Measurements from ENCODE around the gene CLTCL1. TPM values are rescaled to one million over a fixed set of nuclear protein-coding genes. Genes with fewer than 3 reads are reported as not detected.
A peak's percentile ranks its signal among the peaks of the same experiment; 100 is the strongest.

CLTCL1 gene
- total RNA-seq, 1 donor = 1.7 TPM

- Histone ChIP-seq H3K9me3 (ENCODE audit: low read depth, low read length) (no peaks in the 10 kb centered on the region), H3K27me3 (ENCODE audit: insufficient read depth, low read length) (no peaks in the 10 kb centered on the region), H3K4me1 (ENCODE audit: insufficient read depth, low read length) (no peaks in the 10 kb centered on the region), H3K4me3 (ENCODE audit: low read length) (no peak overlapping the region)
Observed at GRCh38 chr22:19187716-19188563, 103.6 kb downstream of the CLTCL1 start.

DNA sequence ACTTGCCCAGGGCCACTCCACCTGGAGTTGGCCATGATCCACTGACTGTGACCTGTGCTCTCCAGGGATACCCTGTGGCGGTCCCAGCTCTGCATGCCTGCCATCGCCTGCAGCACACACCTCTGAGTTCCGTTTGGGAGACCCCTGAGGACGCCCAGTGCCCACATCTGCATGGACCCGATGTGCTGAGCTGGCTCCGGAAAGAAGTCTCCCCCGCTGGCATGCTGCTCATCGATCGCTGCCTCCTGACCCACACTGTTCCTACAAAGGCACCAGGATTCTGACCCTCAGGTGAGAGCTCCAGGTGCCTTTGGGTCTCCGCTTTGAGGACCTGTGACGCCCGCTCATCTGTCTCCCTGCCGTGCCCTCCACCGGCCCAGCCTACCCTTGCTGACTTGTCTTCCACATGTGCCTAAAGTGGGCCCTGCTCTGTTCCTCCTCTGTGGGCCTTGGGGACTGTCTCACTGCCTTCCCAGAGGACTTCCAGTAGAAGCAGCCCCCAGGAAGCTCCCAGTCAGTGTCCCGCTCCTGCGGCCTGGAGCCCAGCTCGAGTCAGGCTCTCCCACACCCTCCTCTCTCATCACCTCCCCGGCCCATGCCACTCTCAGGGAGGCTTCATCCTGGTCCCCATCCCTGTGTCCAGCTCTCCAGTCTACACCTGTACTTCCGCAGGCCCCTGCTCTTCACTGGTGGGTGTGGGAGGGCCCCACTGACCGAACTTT, 107.1 kb downstream of the CLTCL1 start:
- Histone ChIP-seq H3K9me3 (ENCODE audit: low read depth, low read length) (no peaks in the 10 kb centered on the region), H3K4me3 (ENCODE audit: low read length) (no peak overlapping the region)

GRCh38 chr22:19183216-19183615, 108.3 kb downstream of the CLTCL1 start:
- Histone ChIP-seq H3K27me3 (ENCODE audit: insufficient read depth, low read length) (no peaks in the 10 kb centered on the region), H3K9me3 (ENCODE audit: low read depth, low read length) (no peaks in the 10 kb centered on the region), H3K4me1 (ENCODE audit: insufficient read depth, low read length) (peaks cover 9% of the 10 kb centered on the region), H3K4me3 (ENCODE audit: low read length) (no peak overlapping the region)

More for the DNA sequence above, 107.1 kb downstream of the CLTCL1 start:
- Histone ChIP-seq H3K27me3 (ENCODE audit: insufficient read depth, low read length) (no peaks in the 10 kb centered on the region), H3K4me1 (ENCODE audit: insufficient read depth, low read length) (peaks cover 3% of the 10 kb centered on the region)

- Histone ChIP-seq H3K9me3 (ENCODE audit: low read depth, low read length) (no peaks in the 10 kb centered on the region), H3K4me1 (ENCODE audit: insufficient read depth, low read length) (peaks cover 13% of the 10 kb centered on the region), H3K4me3 (ENCODE audit: low read length) (no peak overlapping the region), H3K27me3 (ENCODE audit: insufficient read depth, low read length) (no peaks in the 10 kb centered on the region)
Observed at GRCh38 chr22:19182472-19183157, 108.9 kb downstream of the CLTCL1 start.

DNA sequence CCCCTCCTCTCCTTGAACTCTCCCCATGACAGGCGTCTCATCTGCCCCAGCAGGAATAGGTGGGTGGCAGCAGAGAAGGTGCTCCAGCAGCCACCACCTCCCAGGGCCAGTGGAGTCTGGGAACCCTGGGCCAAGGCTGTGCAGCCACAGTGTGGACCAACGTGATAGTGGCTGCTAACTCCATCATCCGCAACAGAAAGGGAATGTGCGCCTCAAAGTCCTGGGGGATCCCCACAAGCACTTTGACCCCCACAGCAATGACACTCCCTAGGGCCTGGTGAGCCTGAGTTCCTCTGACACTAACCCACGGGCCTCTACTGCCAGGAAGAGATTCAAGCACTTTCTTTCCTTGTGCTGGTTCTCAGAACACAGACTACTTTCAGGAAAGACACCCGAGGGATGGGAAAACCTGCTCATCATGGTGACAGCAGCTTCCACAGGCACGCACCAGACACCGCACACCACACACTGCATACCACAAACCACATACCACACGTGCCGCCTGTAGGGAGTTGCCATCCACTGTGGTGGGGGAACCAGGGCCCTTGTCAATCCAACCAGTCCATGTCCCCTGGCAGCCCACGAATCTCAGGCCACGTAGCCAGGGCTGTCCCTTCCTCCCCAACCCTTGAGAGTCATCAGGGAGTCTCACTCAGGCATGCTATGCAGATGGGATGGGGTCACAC, 109.6 kb downstream of the CLTCL1 start:
- H3K4me3 ChIP-seq (ENCODE audit: low read length) = no peak overlapping the region
- H3K4me1 ChIP-seq (ENCODE audit: insufficient read depth, low read length) = peaks cover 16% of the 10 kb centered on the region
- no peaks in the 10 kb centered on the region for H3K27me3 ChIP-seq (ENCODE audit: insufficient read depth, low read length)
- no peaks in the 10 kb centered on the region for H3K9me3 ChIP-seq (ENCODE audit: low read depth, low read length)

- Histone ChIP-seq H3K4me1 (ENCODE audit: insufficient read depth, low read length) (peaks cover 16% of the 10 kb centered on the region), H3K4me3 (ENCODE audit: low read length) (no peak overlapping the region), H3K9me3 (ENCODE audit: low read depth, low read length) (no peaks in the 10 kb centered on the region), H3K27me3 (ENCODE audit: insufficient read depth, low read length) (no peaks in the 10 kb centered on the region)
Observed at GRCh38 chr22:19180740-19181410, 110.6 kb downstream of the CLTCL1 start.

GRCh38 chr22:19180234-19180633, 111.3 kb downstream of the CLTCL1 start:
- Histone ChIP-seq H3K9me3 (ENCODE audit: low read depth, low read length) (no peaks in the 10 kb centered on the region), H3K4me1 (ENCODE audit: insufficient read depth, low read length) (peaks cover 21% of the 10 kb centered on the region), H3K27me3 (ENCODE audit: insufficient read depth, low read length) (no peaks in the 10 kb centered on the region), H3K4me3 (ENCODE audit: low read length) (no peak overlapping the region)

DNA sequence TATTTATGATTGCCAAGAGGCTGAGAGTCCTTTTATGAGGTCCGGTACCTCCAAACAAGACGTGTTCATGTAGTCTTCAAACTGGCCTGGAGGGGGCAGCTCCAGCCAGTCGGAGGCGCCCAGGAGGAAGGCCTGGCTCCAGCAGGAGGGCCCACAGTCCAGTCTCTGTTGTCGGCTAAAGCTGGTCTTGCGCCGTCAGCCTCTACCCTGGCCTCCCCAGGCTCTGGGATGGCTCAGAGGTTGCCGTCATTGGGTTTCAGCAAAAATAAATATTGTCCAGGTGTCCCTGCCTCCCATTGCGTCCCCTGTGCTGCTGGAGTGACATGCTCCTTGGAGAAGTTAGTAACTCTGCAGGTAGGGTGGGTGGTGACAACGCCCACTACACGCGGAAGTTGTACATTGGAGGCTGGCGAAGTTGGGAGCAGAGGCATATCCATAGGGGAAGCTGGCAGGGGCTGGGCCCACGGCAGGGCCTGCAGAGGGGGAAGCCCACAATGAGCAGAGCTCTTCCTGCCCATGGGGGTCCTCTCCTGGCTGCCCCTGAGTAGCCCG, 111.9 kb downstream of the CLTCL1 start:
- Histone ChIP-seq H3K9me3 (ENCODE audit: low read depth, low read length) (no peaks in the 10 kb centered on the region), H3K4me3 (ENCODE audit: low read length) (peak overlapping the region; percentile 62), H3K27me3 (ENCODE audit: insufficient read depth, low read length) (no peaks in the 10 kb centered on the region), H3K4me1 (ENCODE audit: insufficient read depth, low read length) (peaks cover 27% of the 10 kb centered on the region)

- no peaks in the 10 kb centered on the region for H3K27me3 ChIP-seq (ENCODE audit: insufficient read depth, low read length)
- no peaks in the 10 kb centered on the region for H3K9me3 ChIP-seq (ENCODE audit: low read depth, low read length)
- peaks cover 34% of the 10 kb centered on the region for H3K4me1 ChIP-seq (ENCODE audit: insufficient read depth, low read length)
- H3K4me3 ChIP-seq (ENCODE audit: low read length) = peak within 1 kb of the TSS; percentile 62
Observed at GRCh38 chr22:19178657-19179496, 112.6 kb downstream of the CLTCL1 start, which contains the start of gene SLC25A1. SLC25A1 (minus strand) TSS chr22:19178736; CDS start chr22:19178673, 63 bp downstream.

DNA sequence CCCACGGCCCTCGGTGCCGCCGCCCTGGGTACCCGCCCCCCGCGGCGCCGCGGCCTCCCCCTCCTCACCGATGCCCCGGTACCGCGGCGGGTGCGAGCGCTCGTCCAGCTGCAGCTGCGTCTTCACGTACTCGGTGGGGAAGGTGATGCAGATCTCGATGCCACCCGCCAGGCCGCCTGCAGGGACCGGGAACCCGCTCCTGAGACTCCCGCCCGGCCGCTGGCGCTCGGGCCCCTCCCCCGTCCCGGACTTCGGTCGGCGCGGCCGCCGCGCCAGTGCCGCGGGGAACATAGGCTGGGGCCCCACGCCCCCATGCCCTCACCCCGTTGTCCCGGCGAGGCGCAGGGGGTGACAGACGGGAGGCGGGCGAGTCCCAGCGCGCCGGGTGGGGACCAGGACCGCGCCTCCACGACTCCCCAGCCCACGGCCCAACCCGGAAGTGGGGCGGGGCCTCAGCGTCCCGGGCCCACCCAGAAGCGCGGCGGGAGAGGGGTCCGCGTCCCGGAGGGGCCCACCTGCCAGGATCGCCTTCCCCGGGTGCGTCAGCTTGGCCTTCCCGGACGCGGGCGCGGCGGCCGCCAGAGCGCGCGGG, 113.4 kb downstream of the CLTCL1 start:
- Histone ChIP-seq H3K9me3 (ENCODE audit: low read depth, low read length) (no peaks in the 10 kb centered on the region), H3K27me3 (ENCODE audit: insufficient read depth, low read length) (no peaks in the 10 kb centered on the region), H3K4me1 (ENCODE audit: insufficient read depth, low read length) (peaks cover 41% of the 10 kb centered on the region), H3K4me3 (ENCODE audit: low read length) (peak overlapping the region; percentile 62)

GRCh38 chr22:19177164-19178064, 114.1 kb downstream of the CLTCL1 start:
- Histone ChIP-seq H3K9me3 (ENCODE audit: low read depth, low read length) (no peaks in the 10 kb centered on the region), H3K27me3 (ENCODE audit: insufficient read depth, low read length) (no peaks in the 10 kb centered on the region), H3K4me1 (ENCODE audit: insufficient read depth, low read length) (peaks cover 49% of the 10 kb centered on the region), H3K4me3 (ENCODE audit: low read length) (peak overlapping the region; percentile 62)

- H3K4me1 ChIP-seq (ENCODE audit: insufficient read depth, low read length) = peaks cover 55% of the 10 kb centered on the region
Observed at GRCh38 chr22:19176732-19177131, 114.8 kb downstream of the CLTCL1 start.

More at GRCh38 chr22:19176732-19177131, 114.8 kb downstream of the CLTCL1 start:
- H3K4me3 ChIP-seq (ENCODE audit: low read length) = no peak overlapping the region
- no peaks in the 10 kb centered on the region for H3K27me3 ChIP-seq (ENCODE audit: insufficient read depth, low read length)
- H3K9me3 ChIP-seq (ENCODE audit: low read depth, low read length) = no peaks in the 10 kb centered on the region
